Fibroblast of pulmonary artery (primary cell): ENCODE measurements around the gene AMH.
A peak's percentile ranks its signal among the peaks of the same experiment; 100 is the strongest.

ENCODE experiments used
- DNase-seq: peaks from one replicate; pipeline ENCODE4 v3.0.0-alpha.2; 2010; ENCODE audit warnings: low read depth
- H3K4me3 ChIP-seq: replicated peaks from 2 replicates; pipeline ENCODE4 v1.5.1; 2011; ENCODE audit warnings: low read depth, mild to moderate bottlenecking, control low read depth, low read length, moderate library complexity
- TF ChIP-seq, protein P1 (sequence below): IDR thresholded peaks from 2 replicates; pipeline ENCODE4 v1.5.1; 2011; ENCODE audit warnings: mild to moderate bottlenecking, control low read depth, low read length, inconsistent platforms; ENCODE audit errors: missing control alignments

AMH gene

DNA sequence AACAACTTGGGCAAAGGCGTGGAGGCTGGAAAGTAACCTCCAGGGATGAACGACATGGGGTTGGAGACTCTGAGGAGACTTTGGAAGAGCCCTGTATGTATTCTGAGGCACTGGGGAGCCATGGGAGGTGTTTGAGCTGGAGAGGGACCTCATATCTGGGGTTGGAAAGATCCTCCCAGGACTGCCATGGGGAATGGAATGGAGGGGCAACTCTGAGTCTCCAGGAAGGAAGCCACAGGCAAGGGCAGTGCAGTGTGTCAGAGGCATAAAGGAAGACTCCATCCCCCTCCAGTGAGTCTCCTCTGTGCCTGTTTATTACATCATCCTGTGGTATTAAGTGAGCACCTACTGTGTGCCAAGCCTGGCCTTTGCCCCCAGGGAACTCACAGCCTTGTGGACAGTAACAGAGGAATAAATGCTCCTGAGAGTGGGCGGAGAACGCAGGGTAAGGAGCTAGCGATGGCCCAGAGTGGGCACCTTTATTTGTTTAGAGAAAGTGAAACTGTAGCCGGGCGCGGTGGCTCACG lies 25.1 kb downstream of the AMH start:
- TF ChIP-seq, protein P1, sequence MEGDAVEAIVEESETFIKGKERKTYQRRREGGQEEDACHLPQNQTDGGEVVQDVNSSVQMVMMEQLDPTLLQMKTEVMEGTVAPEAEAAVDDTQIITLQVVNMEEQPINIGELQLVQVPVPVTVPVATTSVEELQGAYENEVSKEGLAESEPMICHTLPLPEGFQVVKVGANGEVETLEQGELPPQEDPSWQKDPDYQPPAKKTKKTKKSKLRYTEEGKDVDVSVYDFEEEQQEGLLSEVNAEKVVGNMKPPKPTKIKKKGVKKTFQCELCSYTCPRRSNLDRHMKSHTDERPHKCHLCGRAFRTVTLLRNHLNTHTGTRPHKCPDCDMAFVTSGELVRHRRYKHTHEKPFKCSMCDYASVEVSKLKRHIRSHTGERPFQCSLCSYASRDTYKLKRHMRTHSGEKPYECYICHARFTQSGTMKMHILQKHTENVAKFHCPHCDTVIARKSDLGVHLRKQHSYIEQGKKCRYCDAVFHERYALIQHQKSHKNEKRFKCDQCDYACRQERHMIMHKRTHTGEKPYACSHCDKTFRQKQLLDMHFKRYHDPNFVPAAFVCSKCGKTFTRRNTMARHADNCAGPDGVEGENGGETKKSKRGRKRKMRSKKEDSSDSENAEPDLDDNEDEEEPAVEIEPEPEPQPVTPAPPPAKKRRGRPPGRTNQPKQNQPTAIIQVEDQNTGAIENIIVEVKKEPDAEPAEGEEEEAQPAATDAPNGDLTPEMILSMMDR: no peak
- DNase-seq: no peak
- no peak overlapping the region for H3K4me3 ChIP-seq

DNA sequence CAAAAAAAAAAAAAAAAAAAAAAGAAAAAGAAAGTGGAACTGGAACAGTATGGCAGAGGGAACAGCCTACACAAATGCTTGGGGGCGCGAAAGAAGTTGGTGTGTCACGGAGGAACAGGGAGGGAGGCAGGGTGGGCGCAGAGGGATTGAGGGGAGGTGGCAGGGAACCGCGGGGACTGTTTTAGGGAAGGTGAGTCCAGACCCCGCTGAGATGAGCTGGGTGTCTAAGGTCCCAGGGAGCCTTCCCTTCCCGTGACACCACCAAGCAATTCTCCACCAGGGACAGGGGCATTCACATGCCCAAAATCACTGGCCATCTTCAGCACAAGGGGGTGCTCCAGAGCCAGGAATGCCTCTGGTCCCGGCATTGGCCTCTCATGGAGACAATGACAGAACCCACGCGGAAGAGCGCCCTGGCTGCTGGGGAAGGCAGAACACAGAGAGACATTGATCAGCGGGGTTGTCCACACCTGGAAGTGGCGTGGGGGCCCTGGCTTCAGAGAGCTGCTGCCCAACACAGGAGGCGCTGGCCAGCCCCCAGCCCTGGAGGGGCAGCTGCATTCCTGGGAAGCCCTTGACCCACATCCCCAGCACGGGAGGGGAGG lies 25.9 kb downstream of the AMH start:
- DNase-seq: peak; percentile 76
- TF ChIP-seq, protein P1: peak; percentile 65

DNA sequence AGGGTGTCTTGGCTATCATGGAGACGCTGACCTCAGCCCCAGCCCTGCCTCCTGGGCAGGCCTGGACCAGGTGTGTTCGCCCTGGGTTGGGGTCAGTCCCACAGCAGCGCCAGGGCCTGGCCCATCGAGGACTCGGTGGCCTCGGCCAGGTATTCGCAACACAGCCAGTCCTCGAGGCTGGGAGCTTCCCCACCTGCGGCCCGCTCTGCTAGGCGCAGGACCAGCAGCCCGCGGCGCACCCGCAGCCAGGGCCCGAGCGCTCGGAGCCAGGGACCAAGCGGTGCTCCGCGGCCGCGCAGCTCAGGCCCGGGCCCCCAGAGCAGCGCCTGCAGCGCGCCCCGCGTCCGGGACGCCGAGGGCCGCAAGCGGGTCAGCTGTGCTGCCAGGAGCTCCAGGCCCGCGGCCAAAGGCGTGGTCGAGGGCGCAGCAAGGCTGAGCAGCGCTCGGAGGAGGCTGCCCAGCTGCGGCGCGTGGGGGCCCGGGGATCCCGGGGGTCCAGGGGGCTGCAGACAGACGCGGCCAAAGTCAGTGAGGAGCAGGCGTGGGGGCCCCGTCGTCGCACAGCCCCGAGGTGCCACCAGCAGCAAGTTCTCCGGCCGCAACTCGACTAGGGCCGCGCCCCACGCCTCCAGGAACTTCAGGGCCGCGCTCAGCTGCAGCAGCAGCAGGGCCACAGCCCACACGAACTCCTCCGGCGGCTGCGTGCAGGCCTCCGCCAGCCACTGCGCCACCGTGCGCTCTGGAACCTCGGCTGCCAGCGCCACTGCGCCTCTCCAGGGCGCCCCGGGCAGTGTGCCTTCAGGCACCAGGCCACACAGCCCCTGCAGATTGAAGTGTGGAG lies 26.7 kb downstream of the AMH start:
- DNase-seq: no peak
- no peak overlapping the region for H3K4me3 ChIP-seq
- TF ChIP-seq, protein P1: no peak

More for the DNA sequence above, 25.9 kb downstream of the AMH start:
- no peak overlapping the region for H3K4me3 ChIP-seq

DNA sequence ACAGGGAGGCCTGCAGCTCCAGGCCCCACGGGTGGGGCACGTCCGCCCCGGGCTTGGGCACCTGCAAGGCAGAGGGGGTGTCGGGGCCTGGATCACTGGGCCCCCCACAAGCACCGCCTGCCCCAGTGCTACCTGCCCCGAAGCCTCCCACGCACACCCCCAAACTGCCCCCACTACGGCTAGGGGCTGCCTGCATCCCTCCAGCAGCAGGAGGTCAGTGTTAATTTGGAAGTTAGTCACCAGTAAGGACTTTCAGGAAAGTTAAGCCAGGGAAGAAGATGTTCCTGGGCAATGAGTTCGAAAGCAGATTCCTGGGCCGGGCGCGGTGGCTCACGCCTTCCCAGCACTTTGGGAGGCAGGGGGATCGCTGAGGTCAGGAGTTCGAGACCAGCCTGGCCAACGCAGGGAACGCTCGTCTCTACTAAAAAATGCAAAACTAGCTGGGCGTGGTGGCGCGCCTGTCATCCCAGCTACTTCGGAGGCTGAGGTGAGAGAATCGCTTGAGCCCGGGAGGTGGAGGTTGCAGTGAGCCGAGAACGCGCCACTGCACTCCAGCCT lies 27.4 kb downstream of the AMH start:
- no peak overlapping the region for H3K4me3 ChIP-seq
- DNase-seq: no peak
- TF ChIP-seq, protein P1: no peak

DNA sequence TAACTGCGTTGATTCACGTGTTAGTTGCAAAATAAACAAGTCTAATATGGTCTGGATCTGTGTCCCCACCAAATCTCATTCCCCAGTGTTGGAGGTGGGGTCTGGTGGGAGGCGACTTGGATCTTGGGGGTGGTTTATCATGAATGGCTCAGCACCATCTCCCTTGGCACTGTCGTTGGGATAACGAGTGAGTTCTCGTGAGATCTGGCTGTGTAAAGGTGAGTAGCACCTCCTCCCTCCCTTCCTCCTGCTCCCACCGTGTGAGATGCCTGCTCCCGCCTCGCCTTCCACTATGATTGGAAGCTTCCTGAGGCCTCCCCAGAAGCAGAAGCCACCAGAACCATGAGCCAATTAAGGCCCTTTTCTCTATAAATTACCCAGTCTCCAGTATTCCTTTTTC lies 28.0 kb downstream of the AMH start:
- TF ChIP-seq, protein P1: no peak
- no peak overlapping the region for H3K4me3 ChIP-seq
- no peak for DNase-seq

DNA sequence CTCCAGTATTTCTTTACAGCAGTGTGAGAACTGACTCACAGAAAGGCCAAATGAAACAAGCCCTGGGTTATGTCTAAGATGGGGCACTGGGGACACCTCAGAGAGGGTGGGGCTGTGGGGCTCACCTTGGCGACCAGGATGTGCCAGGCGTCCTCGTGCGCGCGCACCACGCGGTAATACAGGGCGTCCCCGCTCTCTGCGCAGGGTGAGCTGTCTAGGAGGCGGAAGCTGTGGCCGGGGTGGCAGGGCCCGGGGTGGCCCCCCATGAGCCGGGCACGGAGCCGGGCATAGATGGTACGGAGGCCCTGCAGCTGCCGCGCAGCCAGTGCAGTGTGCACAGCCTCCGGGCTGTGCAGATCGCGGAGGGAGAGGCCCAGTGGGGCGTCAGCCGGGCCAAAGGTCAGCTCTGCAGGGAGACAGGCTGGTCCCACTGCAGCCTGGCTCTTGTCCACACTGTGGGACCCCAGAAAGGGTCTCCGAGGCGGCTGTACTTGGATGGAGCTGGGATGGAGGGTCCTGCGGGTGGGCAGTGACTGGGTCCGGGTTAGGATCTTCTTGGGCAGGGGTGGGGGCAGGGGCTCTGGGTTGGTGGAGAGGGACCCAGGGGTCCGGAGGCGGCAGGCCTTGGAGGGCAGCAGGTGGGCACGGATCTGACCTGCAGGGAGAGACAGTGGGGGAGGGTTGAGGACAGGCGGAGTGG lies 29.5 kb downstream of the AMH start:
- no peak for DNase-seq
- TF ChIP-seq, protein P1: no peak
- no peak overlapping the region for H3K4me3 ChIP-seq
